IPS DF 6.9 (cell line): Measurements from ENCODE around the gene GFOD2.
"Not testable (repeated sequence)": the region's sequence is repeated elsewhere in the genome, so short reads cannot be mapped to it uniquely, and the experiment has no call there.

Source experiments
- DNase-seq: peaks from one replicate; pipeline ENCODE4 v3.0.0-alpha.2; 2013; ENCODE audit warnings: low read depth, low spot score
- H3K27ac ChIP-seq: one replicate; pipeline ENCODE4 v1.5.1; 2013; ENCODE audit warnings: low read length, control low read depth
- H3K27me3 ChIP-seq: 2 replicates; pipeline ENCODE4 v1.6.1; 2013; ENCODE audit warnings: mild to moderate bottlenecking, low read length; ENCODE audit not compliant: control insufficient read depth, insufficient read depth
- H3K36me3 ChIP-seq: 2 replicates; pipeline ENCODE4 v1.6.1; 2013; ENCODE audit warnings: low read length; ENCODE audit not compliant: control insufficient read depth, insufficient read depth
- H3K4me1 ChIP-seq: 2 replicates; pipeline ENCODE4 v1.6.1; 2013; ENCODE audit warnings: low read length; ENCODE audit not compliant: control insufficient read depth, insufficient read depth
- H3K4me3 ChIP-seq: 2 replicates; pipeline ENCODE4 v1.5.1; 2013; ENCODE audit warnings: mild to moderate bottlenecking, low read length
- H3K9me3 ChIP-seq: 2 replicates; pipeline ENCODE4 v1.6.1; 2013; ENCODE audit warnings: low read length, inconsistent platforms; ENCODE audit not compliant: control insufficient read depth, insufficient read depth
- WGBS: extraction: QIAGEN DNeasy Blood & Tissue Kit; methylation state at CpG from one replicate; pipeline ENCODE4 v1.1.7; 2013; ENCODE audit warnings: mixed read lengths, missing lambda C conversion rate; ENCODE audit not compliant: insufficient read length, insufficient coverage; 5-methylcytosine and 5-hydroxymethylcytosine counted together

Gene GFOD2

DNA sequence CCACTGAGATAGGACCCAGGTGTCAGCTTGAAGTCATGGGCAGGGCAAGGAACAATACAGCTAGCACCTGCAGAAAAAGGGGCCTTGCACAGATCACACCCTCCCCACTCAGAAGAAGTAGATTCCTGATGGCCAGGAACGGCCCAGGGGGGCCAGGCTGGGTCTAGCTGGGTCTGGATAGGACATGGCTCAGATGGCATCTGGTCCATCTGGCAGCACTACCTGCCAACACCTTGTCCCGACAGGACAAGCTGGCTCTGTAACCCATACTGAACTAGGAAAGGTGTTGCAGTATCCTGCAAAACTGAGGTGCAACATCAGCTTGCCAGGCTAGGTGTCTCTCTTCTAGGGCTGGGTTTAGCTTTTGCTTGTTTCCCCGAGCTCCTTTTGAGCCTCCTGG lies 38.9 kb upstream of the GFOD2 start:
- no peak for DNase-seq
- Histone ChIP-seq H3K9me3 (no peaks in the 10 kb centered on the region), H3K27ac (no peak overlapping the region), H3K36me3 (no peaks in the 10 kb centered on the region), H3K27me3 (no peaks in the 10 kb centered on the region), H3K4me3 (no peak overlapping the region), H3K4me1 (no peaks in the 10 kb centered on the region)
- no CpG with 5 or more reads among the region's 3 CpGs for WGBS

- no CpG with 5 or more reads among the region's 2 CpGs for WGBS
- Histone ChIP-seq H3K36me3 (no peaks in the 10 kb centered on the region), H3K4me3 (no peak overlapping the region), H3K27me3 (no peaks in the 10 kb centered on the region), H3K4me1 (no peaks in the 10 kb centered on the region), H3K27ac (no peak overlapping the region), H3K9me3 (no peaks in the 10 kb centered on the region)
- DNase-seq = no peak
Measured at GRCh38 chr16:67752641-67753040, 33.5 kb upstream of the GFOD2 start.

- H3K36me3 ChIP-seq, H3K9me3 ChIP-seq, H3K4me1 ChIP-seq, H3K4me3 ChIP-seq, DNase-seq, H3K27me3 ChIP-seq, H3K27ac ChIP-seq: not testable (repeated sequence)
- WGBS = no CpG with 5 or more reads among the region's 3 CpGs
Measured at GRCh38 chr16:67751331-67751730, 32.2 kb upstream of the GFOD2 start.

- Histone ChIP-seq H3K36me3 (no peaks in the 10 kb centered on the region), H3K9me3 (no peaks in the 10 kb centered on the region), H3K4me3 (no peak overlapping the region), H3K27me3 (no peaks in the 10 kb centered on the region), H3K27ac (no peak overlapping the region), H3K4me1 (no peaks in the 10 kb centered on the region)
- no peak for DNase-seq
- WGBS = no CpG with 5 or more reads among the region's 6 CpGs
Measured at GRCh38 chr16:67750466-67750865, 31.4 kb upstream of the GFOD2 start.

DNA sequence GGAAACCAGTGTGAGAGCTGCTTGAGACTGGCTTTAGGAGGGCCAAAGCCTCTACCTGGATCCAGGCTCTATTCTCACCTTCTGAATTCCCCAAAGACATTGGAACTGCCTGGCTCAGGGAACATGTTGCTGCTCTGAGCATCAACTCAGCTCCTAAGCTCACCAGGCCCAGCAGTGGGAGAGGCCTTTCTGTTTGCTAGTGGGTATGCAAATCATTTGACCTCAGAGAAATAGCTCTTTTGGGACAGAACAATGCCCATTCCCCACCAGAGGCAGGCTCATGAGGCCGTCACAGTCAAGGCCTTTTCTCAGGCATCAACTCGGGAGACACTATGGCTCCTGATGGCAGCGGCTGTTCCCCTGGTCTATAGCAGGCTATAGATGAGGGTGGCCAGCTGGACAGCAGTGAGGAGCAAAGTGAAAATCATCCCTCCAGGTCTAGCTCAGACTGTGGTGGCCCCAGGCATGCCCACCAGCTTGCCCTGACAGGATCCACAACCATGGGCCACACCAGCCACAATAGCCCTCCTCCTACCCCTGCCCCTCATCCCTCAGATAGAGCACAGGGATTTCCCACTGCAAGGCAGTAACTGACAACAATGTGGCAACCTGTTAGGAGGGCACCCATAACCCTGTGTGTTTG lies 30.4 kb upstream of the GFOD2 start:
- Histone ChIP-seq H3K4me3 (no peak overlapping the region), H3K4me1 (no peaks in the 10 kb centered on the region), H3K27me3 (no peaks in the 10 kb centered on the region), H3K36me3 (no peaks in the 10 kb centered on the region), H3K9me3 (no peaks in the 10 kb centered on the region), H3K27ac (no peak overlapping the region)
- WGBS = no CpG with 5 or more reads among the region's 3 CpGs
- DNase-seq = no peak

GRCh38 chr16:67748834-67749233 lies 29.7 kb upstream of the GFOD2 start:
- no peaks in the 10 kb centered on the region for H3K9me3 ChIP-seq
- 0 out of 2 replicates have a peak, but pooled peaks cover 1% of the 10 kb centered on the region for H3K36me3 ChIP-seq
- no peak for DNase-seq
- no CpG with 5 or more reads among the region's 3 CpGs for WGBS
- no peak overlapping the region for H3K27ac ChIP-seq
- no peaks in the 10 kb centered on the region for H3K4me1 ChIP-seq
- H3K4me3 ChIP-seq = no peak overlapping the region
- no peaks in the 10 kb centered on the region for H3K27me3 ChIP-seq

GRCh38 chr16:67746846-67747245 lies 27.7 kb upstream of the GFOD2 start:
- Histone ChIP-seq H3K4me3 (no peak overlapping the region), H3K36me3 (0 out of 2 replicates have a peak, but pooled peaks cover 9% of the 10 kb centered on the region), H3K27ac (no peak overlapping the region), H3K27me3 (no peaks in the 10 kb centered on the region), H3K4me1 (no peaks in the 10 kb centered on the region), H3K9me3 (no peaks in the 10 kb centered on the region)
- DNase-seq = no peak

DNA sequence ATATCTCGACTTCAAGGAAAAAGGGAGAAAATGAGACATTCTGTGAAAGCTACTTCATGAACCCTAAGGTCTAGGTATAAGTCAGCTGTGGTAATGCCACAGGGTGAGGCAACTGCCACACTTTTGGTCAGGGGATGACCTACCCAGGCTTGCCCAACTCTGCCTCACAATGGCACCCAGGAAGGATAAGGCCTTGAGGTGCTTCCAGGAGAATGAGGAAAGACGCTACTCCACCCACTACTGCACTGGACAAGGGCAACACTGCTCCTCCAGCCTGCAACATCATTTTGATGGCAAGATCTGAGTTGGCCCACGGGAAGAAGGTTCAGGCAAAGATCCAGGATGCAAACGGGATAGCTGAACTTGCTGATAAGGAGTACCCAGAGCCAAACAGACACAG lies 22.0 kb upstream of the GFOD2 start:
- DNase-seq = no peak
- no peaks in the 10 kb centered on the region for H3K27me3 ChIP-seq
- H3K27ac ChIP-seq = no peak overlapping the region
- WGBS = no CpG with 5 or more reads among the region's 4 CpGs
- H3K9me3 ChIP-seq = no peaks in the 10 kb centered on the region
- no peak overlapping the region for H3K4me3 ChIP-seq
- peaks cover 9% of the 10 kb centered on the region; the same call in 1 of the 2 replicates for H3K36me3 ChIP-seq
- no peaks in the 10 kb centered on the region for H3K4me1 ChIP-seq

DNA sequence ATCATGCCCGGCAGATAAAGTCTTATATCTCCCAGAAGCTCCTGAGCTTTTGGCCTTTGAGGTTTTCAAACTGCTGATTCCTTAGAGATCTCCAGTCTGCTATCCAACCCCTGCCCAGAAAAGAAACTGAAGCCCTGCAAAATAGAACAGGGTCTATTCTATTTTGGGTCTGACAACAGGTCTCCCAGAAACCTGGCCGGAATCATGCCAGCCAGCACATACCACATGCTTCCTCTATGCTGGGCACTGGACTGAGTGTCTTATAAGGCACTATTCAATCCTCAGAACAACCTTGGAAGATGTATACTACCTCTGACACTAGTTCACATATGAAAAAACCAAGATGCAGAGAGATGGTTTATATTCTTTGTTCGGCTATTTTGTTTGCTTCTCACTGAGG lies 21.3 kb upstream of the GFOD2 start:
- Histone ChIP-seq H3K27me3 (no peaks in the 10 kb centered on the region), H3K4me3 (no peak overlapping the region), H3K4me1 (no peaks in the 10 kb centered on the region), H3K36me3 (peaks cover 9% of the 10 kb centered on the region; the same call in 1 of the 2 replicates), H3K9me3 (no peaks in the 10 kb centered on the region), H3K27ac (no peak overlapping the region)
- DNase-seq = no peak
- WGBS = no CpG with 5 or more reads among the region's 3 CpGs

GRCh38 chr16:67736858-67737257 lies 17.7 kb upstream of the GFOD2 start:
- H3K36me3 ChIP-seq = no peaks in the 10 kb centered on the region; the same call in 1 of the 2 replicates
- H3K9me3 ChIP-seq = no peaks in the 10 kb centered on the region
- H3K27me3 ChIP-seq = no peaks in the 10 kb centered on the region
- no peaks in the 10 kb centered on the region for H3K4me1 ChIP-seq
- WGBS = no CpG with 5 or more reads among the region's 4 CpGs
- H3K4me3 ChIP-seq = no peak overlapping the region
- H3K27ac ChIP-seq = no peak overlapping the region
- DNase-seq = no peak

- DNase-seq = no peak
- Histone ChIP-seq H3K4me3 (no peak overlapping the region), H3K36me3 (0 out of 2 replicates have a peak, but pooled peaks cover 12% of the 10 kb centered on the region), H3K27ac (no peak overlapping the region), H3K9me3 (no peaks in the 10 kb centered on the region), H3K27me3 (no peaks in the 10 kb centered on the region), H3K4me1 (no peaks in the 10 kb centered on the region)
- WGBS = no CpG with 5 or more reads among the region's 9 CpGs
Measured at GRCh38 chr16:67734731-67735201, 15.7 kb upstream of the GFOD2 start.
